ENCODE results near the gene TJP3.

TJP3 gene

DNA sequence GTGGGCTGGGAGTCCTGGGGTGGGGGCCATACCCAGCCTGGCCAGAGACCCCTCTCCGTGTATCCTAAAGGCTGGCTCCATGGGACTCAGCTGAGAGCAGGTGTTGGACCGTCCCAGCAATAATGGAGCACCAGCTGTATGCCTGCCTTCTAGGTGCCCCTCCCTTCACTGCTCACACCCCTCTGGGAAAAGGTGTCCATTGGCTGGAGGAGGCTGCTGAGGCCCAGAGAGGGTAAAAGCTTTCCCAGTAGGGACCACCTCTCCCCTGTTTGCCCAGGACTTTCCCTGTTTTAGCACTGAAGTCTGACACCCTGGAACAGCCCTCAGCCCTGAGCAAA, 67.2 kb downstream of the TJP3 start:
- Histone ChIP-seq H3K9ac (ENCODE audit: insufficient read length, low read depth) (no peak overlapping the region), H3K4me1 (ENCODE audit: insufficient read depth, insufficient read length) (peaks cover 20% of the 10 kb centered on the region), H3K4me3 (ENCODE audit: insufficient read length, low read depth) (no peak overlapping the region), H3K9me3 (ENCODE audit: insufficient read depth, low read length) (no peaks in the 10 kb centered on the region), H3K27me3 (ENCODE audit: insufficient read depth, insufficient read length) (no peaks in the 10 kb centered on the region), H3K36me3 (ENCODE audit: insufficient read depth, insufficient read length, low read length) (no peaks in the 10 kb centered on the region)
- TF ChIP-seq ZNF274 (IDR thresholded peaks at IDR 0.05; ENCODE audit: low read depth, low read length) (no peak), SUZ12 (IDR thresholded peaks at IDR 0.05; ENCODE audit: extremely low read depth, insufficient read depth, insufficient read length) (no peak), YY1 (IDR thresholded peaks at IDR 0.05; ENCODE audit: insufficient read depth, insufficient read length) (no peak)
- DNase-seq (ENCODE audit: low read depth, low spot score) = no peak

- no peak overlapping the region for H3K4me3 ChIP-seq (ENCODE audit: insufficient read length, low read depth)
- H3K36me3 ChIP-seq (ENCODE audit: insufficient read depth, insufficient read length, low read length) = no peaks in the 10 kb centered on the region
- DNase-seq (ENCODE audit: low read depth, low spot score) = no peak
- H3K27me3 ChIP-seq (ENCODE audit: insufficient read depth, insufficient read length) = no peaks in the 10 kb centered on the region
- peaks cover 20% of the 10 kb centered on the region for H3K4me1 ChIP-seq (ENCODE audit: insufficient read depth, insufficient read length)
- H3K9ac ChIP-seq (ENCODE audit: insufficient read length, low read depth) = no peak overlapping the region
- TF ChIP-seq ZNF274 (IDR thresholded peaks at IDR 0.05; ENCODE audit: low read depth, low read length) = no peak
- no peak for TF ChIP-seq YY1 (IDR thresholded peaks at IDR 0.05; ENCODE audit: insufficient read depth, insufficient read length)
- no peak for TF ChIP-seq SUZ12 (IDR thresholded peaks at IDR 0.05; ENCODE audit: extremely low read depth, insufficient read depth, insufficient read length)
- H3K9me3 ChIP-seq (ENCODE audit: insufficient read depth, low read length) = no peaks in the 10 kb centered on the region
These were observed 67.6 kb downstream of the TJP3 start for GRCh38 chr19:3775831-3776230.

DNA sequence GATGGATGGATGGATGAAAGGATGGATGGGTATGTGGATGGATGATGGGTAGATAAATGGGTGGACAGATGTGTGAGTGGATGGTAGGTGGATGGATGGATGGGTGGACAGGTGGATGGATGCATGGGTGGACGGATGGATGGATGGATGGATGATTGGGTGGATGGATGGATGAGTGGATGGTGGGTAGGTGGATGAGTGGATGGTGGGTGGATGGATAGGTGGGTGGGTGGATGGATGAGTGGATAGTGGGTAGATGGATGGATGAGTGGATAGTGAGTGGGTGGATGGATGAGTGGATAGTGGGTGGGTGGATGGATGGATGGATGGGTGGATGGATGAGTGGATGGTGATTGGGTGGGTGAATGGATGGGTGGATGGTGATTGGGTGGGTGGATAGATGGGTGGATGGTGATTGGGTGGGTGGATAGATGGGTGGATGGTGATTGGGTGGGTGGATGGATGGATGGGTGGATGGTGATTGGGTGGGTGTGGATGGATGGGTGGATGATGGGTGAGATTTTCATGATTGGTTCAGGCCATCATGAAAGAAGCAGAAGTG, 68.4 kb downstream of the TJP3 start:
- Histone ChIP-seq H3K4me1 (ENCODE audit: insufficient read depth, insufficient read length) (peaks cover 15% of the 10 kb centered on the region), H3K9me3 (ENCODE audit: insufficient read depth, low read length) (no peaks in the 10 kb centered on the region), H3K36me3 (ENCODE audit: insufficient read depth, insufficient read length, low read length) (no peaks in the 10 kb centered on the region), H3K27me3 (ENCODE audit: insufficient read depth, insufficient read length) (no peaks in the 10 kb centered on the region), H3K9ac (ENCODE audit: insufficient read length, low read depth) (no peak overlapping the region), H3K4me3 (ENCODE audit: insufficient read length, low read depth) (no peak overlapping the region)
- DNase-seq (ENCODE audit: low read depth, low spot score) = no peak
- TF ChIP-seq ZNF274 (IDR thresholded peaks at IDR 0.05; ENCODE audit: low read depth, low read length) (no peak), YY1 (IDR thresholded peaks at IDR 0.05; ENCODE audit: insufficient read depth, insufficient read length) (no peak)

GRCh38 chr19:3778104-3778867, 70.1 kb downstream of the TJP3 start:
- TF ChIP-seq ZNF274 (IDR thresholded peaks at IDR 0.05; ENCODE audit: low read depth, low read length) = no peak
- no peak for TF ChIP-seq YY1 (IDR thresholded peaks at IDR 0.05; ENCODE audit: insufficient read depth, insufficient read length)
- TF ChIP-seq SUZ12 (IDR thresholded peaks at IDR 0.05; ENCODE audit: extremely low read depth, insufficient read depth, insufficient read length) = no peak
- Histone ChIP-seq H3K9ac (ENCODE audit: insufficient read length, low read depth) (no peak overlapping the region), H3K4me3 (ENCODE audit: insufficient read length, low read depth) (no peak overlapping the region), H3K4me1 (ENCODE audit: insufficient read depth, insufficient read length) (peaks cover 5% of the 10 kb centered on the region), H3K9me3 (ENCODE audit: insufficient read depth, low read length) (no peaks in the 10 kb centered on the region), H3K36me3 (ENCODE audit: insufficient read depth, insufficient read length, low read length) (no peaks in the 10 kb centered on the region), H3K27me3 (ENCODE audit: insufficient read depth, insufficient read length) (no peaks in the 10 kb centered on the region)
- no peak for DNase-seq (ENCODE audit: low read depth, low spot score)

GRCh38 chr19:3778899-3779723, 70.9 kb downstream of the TJP3 start:
- no peaks in the 10 kb centered on the region for H3K27me3 ChIP-seq (ENCODE audit: insufficient read depth, insufficient read length)
- H3K4me3 ChIP-seq (ENCODE audit: insufficient read length, low read depth) = no peak overlapping the region
- TF ChIP-seq YY1 (IDR thresholded peaks at IDR 0.05; ENCODE audit: insufficient read depth, insufficient read length) (no peak), ZNF274 (IDR thresholded peaks at IDR 0.05; ENCODE audit: low read depth, low read length) (no peak), SUZ12 (IDR thresholded peaks at IDR 0.05; ENCODE audit: extremely low read depth, insufficient read depth, insufficient read length) (no peak)
- H3K9ac ChIP-seq (ENCODE audit: insufficient read length, low read depth) = no peak overlapping the region
- no peak for DNase-seq (ENCODE audit: low read depth, low spot score)
- peaks cover 5% of the 10 kb centered on the region for H3K4me1 ChIP-seq (ENCODE audit: insufficient read depth, insufficient read length)
- no peaks in the 10 kb centered on the region for H3K36me3 ChIP-seq (ENCODE audit: insufficient read depth, insufficient read length, low read length)
- H3K9me3 ChIP-seq (ENCODE audit: insufficient read depth, low read length) = no peaks in the 10 kb centered on the region

DNA sequence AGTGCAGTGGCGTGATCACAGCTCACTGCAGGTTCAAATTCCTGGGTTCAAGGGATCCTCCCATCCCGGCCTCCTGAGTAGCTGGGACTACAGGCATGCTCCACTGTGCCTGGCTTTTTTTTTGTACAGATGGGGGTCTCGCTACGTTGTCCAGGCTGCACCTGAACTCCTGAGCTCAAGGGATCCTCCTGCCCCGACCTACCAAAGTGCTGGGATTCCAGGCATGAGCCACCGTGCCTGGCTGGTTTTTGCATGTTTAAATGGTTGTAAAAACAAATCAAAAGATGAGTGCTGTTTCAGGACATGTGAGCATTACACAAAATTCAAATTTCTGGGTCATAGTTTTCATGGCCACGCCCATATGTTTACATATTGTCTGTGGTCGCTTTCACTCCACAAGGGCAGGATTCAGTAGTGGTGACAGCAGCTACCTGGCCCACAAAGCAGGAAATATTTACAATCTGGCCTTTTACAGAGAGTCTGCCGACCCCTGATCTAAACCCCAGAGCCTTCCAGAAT, 72.7 kb downstream of the TJP3 start:
- no peak overlapping the region for H3K4me3 ChIP-seq (ENCODE audit: insufficient read length, low read depth)
- H3K4me1 ChIP-seq (ENCODE audit: insufficient read depth, insufficient read length) = peaks cover 9% of the 10 kb centered on the region
- DNase-seq (ENCODE audit: low read depth, low spot score) = no peak
- H3K9ac ChIP-seq (ENCODE audit: insufficient read length, low read depth) = no peak overlapping the region
- no peaks in the 10 kb centered on the region for H3K9me3 ChIP-seq (ENCODE audit: insufficient read depth, low read length)
- TF ChIP-seq SUZ12 (IDR thresholded peaks at IDR 0.05; ENCODE audit: extremely low read depth, insufficient read depth, insufficient read length) = no peak
- no peak for TF ChIP-seq YY1 (IDR thresholded peaks at IDR 0.05; ENCODE audit: insufficient read depth, insufficient read length)
- TF ChIP-seq ZNF274 (IDR thresholded peaks at IDR 0.05; ENCODE audit: low read depth, low read length) = no peak
- H3K36me3 ChIP-seq (ENCODE audit: insufficient read depth, insufficient read length, low read length) = no peaks in the 10 kb centered on the region
- H3K27me3 ChIP-seq (ENCODE audit: insufficient read depth, insufficient read length) = peaks cover 6% of the 10 kb centered on the region

- Histone ChIP-seq H3K4me1 (ENCODE audit: insufficient read depth, insufficient read length) (peaks cover 9% of the 10 kb centered on the region), H3K27me3 (ENCODE audit: insufficient read depth, insufficient read length) (peaks cover 8% of the 10 kb centered on the region), H3K36me3 (ENCODE audit: insufficient read depth, insufficient read length, low read length) (no peaks in the 10 kb centered on the region), H3K9me3 (ENCODE audit: insufficient read depth, low read length) (no peaks in the 10 kb centered on the region), H3K4me3 (ENCODE audit: insufficient read length, low read depth) (no peak overlapping the region), H3K9ac (ENCODE audit: insufficient read length, low read depth) (no peak overlapping the region)
- no peak for DNase-seq (ENCODE audit: low read depth, low spot score)
- TF ChIP-seq SUZ12 (IDR thresholded peaks at IDR 0.05; ENCODE audit: extremely low read depth, insufficient read depth, insufficient read length) (no peak), YY1 (IDR thresholded peaks at IDR 0.05; ENCODE audit: insufficient read depth, insufficient read length) (no peak), ZNF274 (IDR thresholded peaks at IDR 0.05; ENCODE audit: low read depth, low read length) (no peak)
These were observed 73.4 kb downstream of the TJP3 start for GRCh38 chr19:3781603-3782002.
